Measurements from ENCODE around the gene FBXW2. TPM values are rescaled to one million over a fixed set of nuclear protein-coding genes. Genes with fewer than 3 reads are reported as not detected.

The FBXW2 gene, protein sequence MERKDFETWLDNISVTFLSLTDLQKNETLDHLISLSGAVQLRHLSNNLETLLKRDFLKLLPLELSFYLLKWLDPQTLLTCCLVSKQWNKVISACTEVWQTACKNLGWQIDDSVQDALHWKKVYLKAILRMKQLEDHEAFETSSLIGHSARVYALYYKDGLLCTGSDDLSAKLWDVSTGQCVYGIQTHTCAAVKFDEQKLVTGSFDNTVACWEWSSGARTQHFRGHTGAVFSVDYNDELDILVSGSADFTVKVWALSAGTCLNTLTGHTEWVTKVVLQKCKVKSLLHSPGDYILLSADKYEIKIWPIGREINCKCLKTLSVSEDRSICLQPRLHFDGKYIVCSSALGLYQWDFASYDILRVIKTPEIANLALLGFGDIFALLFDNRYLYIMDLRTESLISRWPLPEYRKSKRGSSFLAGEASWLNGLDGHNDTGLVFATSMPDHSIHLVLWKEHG
- 10 to 100 TPM; 21.3 to 35.0 TPM for total RNA-seq

DNA sequence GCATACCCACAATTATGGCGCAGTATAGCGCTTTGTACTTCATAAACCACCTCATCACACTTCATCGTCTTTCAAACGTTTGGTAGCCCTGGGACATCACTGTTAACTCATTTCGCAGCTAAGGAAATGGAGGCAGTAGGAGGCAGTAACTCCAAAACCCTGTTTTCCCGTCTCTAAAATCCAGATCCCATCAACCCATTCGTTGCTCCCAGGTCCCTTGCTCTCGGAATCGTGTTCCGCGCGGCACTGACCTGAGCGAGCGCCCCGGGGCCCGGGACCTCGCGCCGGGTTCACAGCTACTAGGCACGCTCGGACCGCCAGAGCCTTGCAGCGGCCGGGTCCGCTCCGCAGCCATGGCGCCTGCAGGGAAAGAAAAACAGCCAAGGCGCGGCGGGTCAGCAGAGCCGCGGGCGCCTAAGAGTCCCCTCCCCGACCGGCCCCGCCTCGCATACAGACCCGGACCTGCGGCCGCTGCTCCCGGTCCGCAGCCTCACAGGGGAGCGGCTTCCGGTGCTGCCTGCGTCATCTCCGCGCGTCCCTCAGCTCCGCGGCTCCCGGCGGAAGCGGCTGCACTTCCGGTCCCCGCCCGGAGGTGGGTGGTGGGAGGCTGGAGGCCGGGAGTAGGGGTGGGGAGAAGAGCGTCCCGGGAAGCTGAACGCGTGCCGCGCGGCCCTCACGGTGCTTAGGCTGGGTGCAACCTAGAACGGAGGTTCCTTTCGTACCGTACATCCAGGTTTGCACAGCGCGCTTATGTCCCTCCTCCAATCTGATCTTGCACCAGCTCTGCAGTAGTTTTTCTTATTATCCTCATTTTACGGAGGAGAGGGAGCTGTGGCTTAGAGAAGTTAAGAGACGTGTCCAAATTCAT lies at the start of gene FBXW2:
Gene FBXW2 (minus strand): TSS at position 519 of the 868 bp plus-strand sequence. CDS start 5,158 bp downstream, outside the sequence.

DNA sequence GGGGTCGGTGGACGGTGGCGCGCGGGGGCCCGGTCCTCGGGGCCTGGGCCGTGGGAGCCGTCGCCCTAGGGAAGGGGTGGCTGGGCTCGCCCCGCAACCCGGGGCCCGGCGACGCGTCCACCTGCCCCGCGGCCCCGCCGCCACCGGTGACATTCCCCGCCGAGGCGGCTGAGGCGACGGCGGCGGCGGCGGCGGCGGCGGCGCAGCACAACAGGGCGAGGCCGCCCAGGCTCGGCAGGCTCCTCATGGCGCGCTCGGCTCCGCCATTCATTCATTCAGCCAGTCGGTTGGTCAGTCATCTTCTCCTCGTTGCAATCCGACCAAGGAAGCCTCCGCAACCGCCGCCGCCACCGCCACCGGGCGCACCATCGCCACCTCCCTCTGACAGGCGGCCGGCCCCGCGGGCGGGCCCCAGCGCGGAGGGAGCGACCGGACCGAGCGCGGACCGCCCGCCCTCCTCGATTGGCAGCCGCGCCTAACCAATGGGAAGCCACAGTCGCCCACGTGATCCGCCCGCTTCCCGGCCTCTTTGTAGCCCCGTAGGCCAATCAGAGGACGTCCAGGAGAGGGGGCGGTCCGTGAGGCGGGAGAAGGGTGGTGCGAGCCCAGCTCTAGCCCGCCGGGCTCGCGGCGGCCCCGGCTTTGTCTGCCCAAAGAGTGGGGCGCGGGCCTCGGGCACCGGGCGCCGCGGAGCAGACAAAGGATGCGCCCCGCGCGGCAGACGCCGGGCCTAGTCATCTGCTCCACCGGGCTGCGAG lies 78.9 kb downstream of the FBXW2 start, which contains the start of gene MEGF9:
Gene MEGF9 (minus strand): TSS at position 383 of the 758 bp plus-strand sequence. CDS start 112 bp downstream, at position 271.

Other genes with a start within 250 kb of the FBXW2 start
- gene CDK5RAP2, start 213.2 kb downstream of the FBXW2 start, total RNA-seq, result 10 to 100 TPM; 20.6 to 29.3 TPM
- gene MEGF9, start 78.9 kb downstream of the FBXW2 start, total RNA-seq, result 10 to 100 TPM; 16.7 to 18.2 TPM
- gene PSMD5, start 49.5 kb upstream of the FBXW2 start, total RNA-seq, result 10 to 100 TPM; 20.6 to 22.6 TPM
- 10 to 100 TPM; 24.4 to 72.3 TPM for gene PHF19, start 83.8 kb upstream of the FBXW2 start, total RNA-seq
- 1 to 10 TPM in 1 of 2 donors, under 1 TPM in 1; 1.00 to 3.4 TPM for gene TRAF1, start 133.4 kb upstream of the FBXW2 start, total RNA-seq

All from melanocyte of skin (primary cell).